RKO (cell line): ENCODE measurements around the gene SNRNP27.
A peak's percentile ranks its signal among the peaks of the same experiment; 100 is the strongest.
"Not testable (repeated sequence)": the region's sequence is repeated elsewhere in the genome, so short reads cannot be mapped to it uniquely, and the experiment has no call there.

Source experiments
- DNase-seq: peaks from one replicate; pipeline ENCODE4 v3.0.0-alpha.2; 2016; ENCODE audit warnings: low spot score

The SNRNP27 gene

GRCh38 chr2:69893684-69894551, at the start of gene SNRNP27:
TSS of gene SNRNP27 (plus strand) at chr2:69893956. CDS start at chr2:69893985, 29 bp downstream.
- peak; percentile 91 for DNase-seq

GRCh38 chr2:69843993-69844392, 49.8 kb upstream of the SNRNP27 start:
- no peak for DNase-seq

- no peak for DNase-seq
Observed at GRCh38 chr2:69844560-69844959, 49.2 kb upstream of the SNRNP27 start.

- no peak for DNase-seq
Observed at GRCh38 chr2:69846182-69847067, 47.3 kb upstream of the SNRNP27 start.

GRCh38 chr2:69847068-69847828, 46.5 kb upstream of the SNRNP27 start:
- no peak for DNase-seq

- DNase-seq: no peak
Observed at GRCh38 chr2:69848186-69848790, 45.5 kb upstream of the SNRNP27 start.

- DNase-seq: no peak
Observed at GRCh38 chr2:69858261-69858660, 35.5 kb upstream of the SNRNP27 start.

- DNase-seq: no peak
Observed at GRCh38 chr2:69863298-69863697, 30.5 kb upstream of the SNRNP27 start.

- no peak for DNase-seq
Observed at GRCh38 chr2:69888451-69888850, 5.3 kb upstream of the SNRNP27 start.

GRCh38 chr2:69889302-69889701, 4.5 kb upstream of the SNRNP27 start:
- DNase-seq: no peak

- no peak for DNase-seq
Observed at GRCh38 chr2:69890881-69891280, 2.9 kb upstream of the SNRNP27 start.

GRCh38 chr2:69892838-69893424, 825 bp upstream of the SNRNP27 start:
- peak; percentile 13 for DNase-seq

- not testable (repeated sequence) for DNase-seq
Observed at GRCh38 chr2:69894737-69895136, 981 bp downstream of the SNRNP27 start.

GRCh38 chr2:69902213-69902922, 8.6 kb downstream of the SNRNP27 start:
- DNase-seq: no peak

- no peak for DNase-seq
Observed at GRCh38 chr2:69907216-69907615, 13.5 kb downstream of the SNRNP27 start.

GRCh38 chr2:69911985-69912563, 18.3 kb downstream of the SNRNP27 start:
- DNase-seq: peak; percentile 87

GRCh38 chr2:69914164-69914949, 20.6 kb downstream of the SNRNP27 start:
- peak; percentile 100 for DNase-seq

- no peak for DNase-seq
Observed at GRCh38 chr2:69914950-69915945, 21.5 kb downstream of the SNRNP27 start, which contains the start of gene MXD1. TSS of gene MXD1 (plus strand) at chr2:69915109. CDS start at chr2:69915331, 222 bp downstream.
